ENCODE data around the gene PLEKHG3.

DNA sequence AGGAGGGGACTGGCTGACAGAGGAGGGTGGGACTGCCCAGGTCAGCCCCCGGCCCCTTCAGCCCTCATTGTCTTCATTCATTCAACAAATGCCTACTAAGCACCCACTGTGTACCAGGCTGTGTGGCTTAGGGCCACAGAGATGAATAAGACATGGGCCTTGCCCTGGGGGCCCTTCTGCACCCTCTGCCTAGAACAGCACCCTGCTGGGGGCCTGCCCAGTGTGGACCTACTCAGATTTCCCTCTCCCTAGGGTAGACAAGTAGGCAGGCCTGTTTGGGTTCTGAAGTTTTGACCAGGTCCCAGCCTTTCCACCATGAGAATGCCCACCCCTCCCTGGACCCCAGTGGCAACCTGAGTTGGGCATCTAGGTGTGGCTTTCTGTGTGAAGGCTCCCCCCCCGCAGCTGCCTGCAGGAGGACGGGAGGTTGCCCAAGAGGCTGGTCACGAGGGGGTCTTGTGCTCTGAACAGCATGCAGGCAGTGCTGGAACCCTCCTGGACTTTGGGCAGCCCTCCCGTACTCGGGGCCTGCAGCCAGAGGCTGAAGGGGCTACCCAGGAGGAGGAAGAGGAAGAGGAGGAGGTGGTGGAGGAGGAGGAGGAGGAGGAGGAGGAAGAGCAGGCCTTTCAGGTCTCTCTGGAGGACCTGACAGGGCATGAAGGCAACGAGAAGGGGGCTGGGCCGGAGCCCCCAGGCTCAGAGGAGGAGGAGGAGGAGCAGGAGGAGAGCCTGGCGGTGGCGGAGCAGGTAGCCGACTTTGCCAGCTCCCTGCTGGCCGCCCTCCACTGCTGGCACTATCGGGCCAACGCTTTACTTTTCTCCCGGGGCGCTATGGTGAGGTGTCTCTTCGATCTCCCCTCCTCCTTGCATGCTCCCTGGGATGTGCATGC lies 33.4 kb downstream of the PLEKHG3 start:
- no peak for TF ChIP-seq CTCF (IDR thresholded peaks at IDR 0.05)
- no peak for TF ChIP-seq ATF1 (CRISPR knock-in tag; IDR thresholded peaks at IDR 0.05)
- no peak for TF ChIP-seq ELF4 (CRISPR knock-in tag; IDR thresholded peaks at IDR 0.05; ENCODE audit: low read depth)
- TF ChIP-seq GRHL2 (CRISPR knock-in tag; IDR thresholded peaks at IDR 0.05; ENCODE audit: insufficient replicate concordance, severe bottlenecking): no peak
- TF ChIP-seq JUN (CRISPR knock-in tag; IDR thresholded peaks at IDR 0.05): no peak
- no peak for TF ChIP-seq USF1 (CRISPR knock-in tag; IDR thresholded peaks at IDR 0.05)
- TF ChIP-seq, protein P1, sequence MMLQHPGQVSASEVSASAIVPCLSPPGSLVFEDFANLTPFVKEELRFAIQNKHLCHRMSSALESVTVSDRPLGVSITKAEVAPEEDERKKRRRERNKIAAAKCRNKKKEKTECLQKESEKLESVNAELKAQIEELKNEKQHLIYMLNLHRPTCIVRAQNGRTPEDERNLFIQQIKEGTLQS (CRISPR knock-in tag; conservative IDR thresholded peaks at IDR 0.05): no peak
- TF ChIP-seq MAX (CRISPR knock-in tag; IDR thresholded peaks at IDR 0.05): no peak

Data from WTC11 (cell line).